K562 (cell line): ENCODE data around the gene DLST. TPM values are rescaled to one million over a fixed set of nuclear protein-coding genes. Genes with fewer than 3 reads are reported as not detected.
A peak's percentile ranks its signal among the peaks of the same experiment; 100 is the strongest.

Experiments used
- ATAC-seq: fragments of 200-7000 bp; cut with Tn5 transposase; 3 replicates; pipeline ENCODE4 v1.9.1; 2020; ENCODE audit warnings: moderate library complexity
- BruUV-seq: library from RNA; stranded (reverse); fragments of 400-500 nt; replicated peaks from 2 replicates; lab custom pipeline; 2021; lab: Mats Ljungman, UMichigan
- CTCF ChIA-PET: fragments of 300-600 bp; formaldehyde crosslinking; extraction: SDS; loops from one replicate; lab custom pipeline; 2021; ENCODE audit warnings: low intra/inter-chr PET ratio; lab: Yijun Ruan, JAX
- POLR2A ChIA-PET: fragments of 300-600, 350-650 bp; sonication (Branson Sonifier 250); formaldehyde crosslinking; extraction: SDS; loops from one replicate; lab custom pipeline; 2021; ENCODE audit warnings: antibody characterized with exemption, inconsistent platforms; lab: Yijun Ruan, JAX
- DNase-seq, 4 experiments: peaks; one replicate each; pipeline versions ENCODE4 v3.0.0 to v3.0.0-alpha.2; 2011 to 2018; ENCODE audit warnings: low spot score in 3 of 4, mixed read lengths in 3 of 4; ENCODE audit errors: extremely low read depth in 1 of 4
- FAIRE-seq: peaks from 2 replicates; lab custom pipeline; 2011; peaks lifted over from hg19 to GRCh38; lab: Jason Lieb, UNC
- H2AFZ ChIP-seq: 2 replicates; pipeline ENCODE4 v1.6.0; 2011; ENCODE audit warnings: low read depth, low read length, control low read depth, inconsistent platforms
- H3K27ac ChIP-seq: fragments of 200-600 bp; 3 replicates; pipeline ENCODE4 v1.8.0; 2011; ENCODE audit warnings: low read depth, mild to moderate bottlenecking, control low read depth, inconsistent platforms, low read length, moderate library complexity, mixed read lengths; ENCODE audit errors: extremely low read depth
- H3K27me3 ChIP-seq, 2 experiments: fragments of 300-600 bp in 1 of 2; 2 replicates in 1 of 2; 3 replicates in 1 of 2; pipeline versions ENCODE4 v1.6.0 to v1.8.0; 2011; ENCODE audit warnings: inconsistent platforms in 2 of 2, low read length in 2 of 2, mild to moderate bottlenecking in 1 of 2, mixed read lengths in 1 of 2, moderate library complexity in 1 of 2; ENCODE audit not compliant: control insufficient read depth in 2 of 2, insufficient read depth in 2 of 2
- H3K36me3 ChIP-seq: fragments of 300-600 bp; 3 replicates; pipeline ENCODE4 v1.8.0; 2011; ENCODE audit warnings: mild to moderate bottlenecking, low read length, inconsistent platforms; ENCODE audit not compliant: control insufficient read depth, insufficient read depth
- H3K4me1 ChIP-seq, 2 experiments: fragments of 200-600 bp in 1 of 2; replicated peaks in 1 of 2; 2 replicates in 1 of 2; 3 replicates in 1 of 2; pipeline versions ENCODE4 v1.5.1 to v1.8.0; 2011; ENCODE audit warnings: inconsistent platforms in 2 of 2, low read length in 2 of 2, mild to moderate bottlenecking in 1 of 2, mixed read lengths in 1 of 2, moderate library complexity in 1 of 2; ENCODE audit not compliant: control insufficient read depth in 2 of 2, insufficient read depth in 2 of 2
- H3K4me2 ChIP-seq: 2 replicates; pipeline ENCODE4 v1.6.1; 2011; ENCODE audit warnings: low read length, control low read depth, inconsistent platforms, mixed read lengths; ENCODE audit not compliant: insufficient read depth
- H3K4me3 ChIP-seq: fragments of 200-600 bp; sonication (generic), shearing (Covaris generic); 2 replicates; pipeline ENCODE4 v1.5.1; 2016; ENCODE audit warnings: control low read depth, inconsistent platforms
- H3K79me2 ChIP-seq: fragments of 200-600 bp; 3 replicates; pipeline ENCODE4 v1.8.0; 2011; ENCODE audit warnings: low read length, inconsistent platforms; ENCODE audit not compliant: control insufficient read depth, insufficient read depth
- H3K9ac ChIP-seq, 2 experiments: 2 replicates each; pipeline versions ENCODE4 v1.6.0 to v1.6.1; 2011; ENCODE audit warnings: low read depth in 2 of 2, low read length in 2 of 2, control low read depth in 1 of 2, inconsistent platforms in 1 of 2, mild to moderate bottlenecking in 1 of 2, mixed read lengths in 1 of 2; ENCODE audit not compliant: insufficient read depth in 1 of 2
- H3K9me1 ChIP-seq: one replicate; pipeline ENCODE4 v1.6.0; 2011; ENCODE audit warnings: inconsistent platforms, mild to moderate bottlenecking, low read length, moderate library complexity; ENCODE audit not compliant: control insufficient read depth, insufficient read depth
- H3K9me3 ChIP-seq: replicated peaks from 2 replicates; pipeline ENCODE4 v1.5.1; 2011; ENCODE audit warnings: low read depth, low read length, inconsistent platforms; ENCODE audit not compliant: control insufficient read depth, insufficient read depth
- H4K20me1 ChIP-seq: replicated peaks from 2 replicates; pipeline ENCODE4 v1.6.1; 2011; ENCODE audit warnings: low read length, inconsistent platforms, mixed read lengths; ENCODE audit not compliant: control insufficient read depth, insufficient read depth
- ADNP ChIP-seq: fragments of 200-800 bp; sonication (Bioruptor generic); IDR thresholded peaks from 2 replicates; pipeline ENCODE4 v1.6.1; 2016; ENCODE audit warnings: missing genetic modification characterization, missing compliant biosample characterization
- BCOR ChIP-seq: fragments of 450-650 bp; IDR thresholded peaks from 2 replicates; pipeline ENCODE4 v1.6.1; 2016
- RBM25 ChIP-seq: fragments of 200-400 bp; formaldehyde crosslinking; IDR thresholded peaks from 2 replicates; pipeline ENCODE4 v1.6.1; 2018; ENCODE audit warnings: low read length, low read depth, moderate library complexity; ENCODE audit not compliant: severe bottlenecking
- RCOR1 ChIP-seq, 2 experiments: IDR thresholded peaks; 2 replicates each; pipeline ENCODE4 v1.6.1; 2012; ENCODE audit warnings: low read depth in 2 of 2, low read length in 2 of 2, borderline replicate concordance in 1 of 2, improper control_type of control experiment in 1 of 2
- TBL1XR1 ChIP-seq, 2 experiments: IDR thresholded peaks; 2 replicates each; pipeline ENCODE4 v1.6.1; 2012; ENCODE audit warnings: improper control_type of control experiment in 2 of 2, low read length in 2 of 2, mild to moderate bottlenecking in 1 of 2
- ZNF444 ChIP-seq: fragments of 250-450 bp; sonication (Bioruptor Pico); IDR thresholded peaks from 2 replicates; pipeline ENCODE4 v1.4.0; 2020; ENCODE audit warnings: mild to moderate bottlenecking, moderate library complexity
- WGBS: fragments of 100-300 bp; shearing (Covaris generic); methylation state at CpG from one replicate; pipeline ENCODE4 v1.1.6; 2016; ENCODE audit warnings: low coverage, mixed read lengths; ENCODE audit not compliant: insufficient coverage; ENCODE audit errors: missing lambda C conversion rate; 5-methylcytosine and 5-hydroxymethylcytosine counted together
- in situ Hi-C: fragments of 300-500 bp; cut with MboI; formaldehyde crosslinking; loops from 4 replicates; pipeline ENCODE4 v1.15.0; 2018; ENCODE audit warnings: inconsistent platforms, mixed read lengths
- intact Hi-C: fragments of 100-400 bp; cut with micrococcal nuclease; formaldehyde crosslinking; loops from 2 replicates; pipeline ENCODE4 v1.14.2; 2022
- polyA plus RNA-seq, 8 experiments: library from polyadenylated mRNA; depleted of rRNA in 4 of 8; stranded (reverse) in 5 of 8; unstranded in 3 of 8; fragments of >200 nt; fragmentation: Nextera tagmentation in 2 of 8; fragmentation: Illumina TruSeq in 1 of 8; extraction: Ambion mirVana in 2 of 8; extraction: Trizol in 1 of 8; gene quantifications; 2 replicates each; pipeline versions ENCODE4 v1.2.1 to v1.2.3, GENCODE V29; 2011 to 2014; ENCODE audit warnings: inconsistent platforms in 1 of 8, missing spikeins in 1 of 8
- total RNA-seq, 7 experiments: library from RNA; depleted of rRNA in 6 of 7; stranded (reverse); fragments of >200 nt in 6 of 7; fragmentation: Illumina TruSeq in 2 of 7; extraction: Trizol in 2 of 7; gene quantifications; 2 replicates each; pipeline versions ENCODE4 v1.2.1 to v1.2.3, GENCODE V29; 2011 to 2021; ENCODE audit warnings: low replicate concordance in 1 of 7

DLST gene
- total and polyA plus RNA-seq, 9 of the 15 experiments (the other 6 are each of a cell fraction or from before 2014, with no cell fraction given): 3.0 to 73.7 (median 45.4) TPM

- H3K4me1 ChIP-seq: peaks cover 6 to 41% of the 10 kb centered on the region in 2 experiments; a peak in 4 of 5 replicates
- H3K9ac ChIP-seq: no peak overlapping the region
- in situ Hi-C loops: no loop called here
- H3K9me3 ChIP-seq: no peaks in the 10 kb centered on the region
- H3K4me2 ChIP-seq: no peak overlapping the region
- no TSS peak for BruUV-seq
- 37% methylated on average over 10 of the region's 13 CpGs for WGBS
- intact Hi-C loops: loop anchor here (5.0 to 10.0 kb wide), 2 partner anchors 55 to 357 kb away; partner anchors contain the start of gene EIF2B2
- FAIRE-seq (no peak), DNase-seq (no peak), ATAC-seq (no peak)
- ChIA-PET CTCF (interaction anchor here (3.7 kb wide), 1 partner anchor 141 kb away, joined by 21 read pairs; no protein-coding TSS in a partner anchor), POLR2A (no interaction called here)
- no peak overlapping the region for H2AFZ ChIP-seq
- TF ChIP-seq RBM25 (peak; percentile 38), RCOR1 (IDR thresholded peaks at IDR 0.05; ENCODE audit: borderline replicate concordance in 1 of 2, low read depth in 2 of 2, low read length in 2 of 2) (0 out of 4 replicates have a peak, but pooled peaks of 1 of the 2 experiments have one; percentile 10), BCOR (peak; percentile 55; the same call in 1 of the 2 replicates), ADNP (tag) (peak; percentile 45; the same call in 1 of the 2 replicates), ZNF444 (CRISPR knock-in tag) (no peak), TBL1XR1 (IDR thresholded peaks at IDR 0.05; ENCODE audit: low read length in 2 of 2) (no peak)
- H3K27ac ChIP-seq: no peak overlapping the region
- no peaks in the 10 kb centered on the region for H3K79me2 ChIP-seq
- H3K36me3 ChIP-seq: no peaks in the 10 kb centered on the region
- no peaks in the 10 kb centered on the region for H3K27me3 ChIP-seq
- peaks cover under 1% of the 10 kb centered on the region for H3K9me1 ChIP-seq
- H3K4me3 ChIP-seq: no peak overlapping the region
- no peaks in the 10 kb centered on the region for H4K20me1 ChIP-seq
Measured at GRCh38 chr14:74947353-74948227, 65.9 kb downstream of the DLST start.
